GM12801 (cell line): ENCODE measurements around the gene PLXDC1.

Experiments used
- CTCF ChIP-seq: IDR thresholded peaks from one replicate; pipeline ENCODE4 v1.5.1; 2011; ENCODE audit warnings: control low read depth; ENCODE audit not compliant: insufficient read length; ENCODE audit errors: extremely low read depth

Gene PLXDC1

GRCh38 chr17:39090400-39090799 is 61.0 kb downstream of the PLXDC1 start:
- TF ChIP-seq CTCF, result no peak

- no peak for TF ChIP-seq CTCF
Observed at GRCh38 chr17:39084558-39084957, 66.9 kb downstream of the PLXDC1 start.

- no peak for TF ChIP-seq CTCF
Observed at GRCh38 chr17:39083270-39083669, 68.2 kb downstream of the PLXDC1 start.

- TF ChIP-seq CTCF, result no peak
Observed at GRCh38 chr17:39082482-39082881, 69.0 kb downstream of the PLXDC1 start.

GRCh38 chr17:39081851-39082250 is 69.6 kb downstream of the PLXDC1 start:
- no peak for TF ChIP-seq CTCF

- TF ChIP-seq CTCF, result no peak
Observed at GRCh38 chr17:39080421-39081078, 70.9 kb downstream of the PLXDC1 start.

- no peak for TF ChIP-seq CTCF
Observed at GRCh38 chr17:39079836-39080235, 71.6 kb downstream of the PLXDC1 start.
